ENCODE measurements around the gene CAST.

Gene CAST

DNA sequence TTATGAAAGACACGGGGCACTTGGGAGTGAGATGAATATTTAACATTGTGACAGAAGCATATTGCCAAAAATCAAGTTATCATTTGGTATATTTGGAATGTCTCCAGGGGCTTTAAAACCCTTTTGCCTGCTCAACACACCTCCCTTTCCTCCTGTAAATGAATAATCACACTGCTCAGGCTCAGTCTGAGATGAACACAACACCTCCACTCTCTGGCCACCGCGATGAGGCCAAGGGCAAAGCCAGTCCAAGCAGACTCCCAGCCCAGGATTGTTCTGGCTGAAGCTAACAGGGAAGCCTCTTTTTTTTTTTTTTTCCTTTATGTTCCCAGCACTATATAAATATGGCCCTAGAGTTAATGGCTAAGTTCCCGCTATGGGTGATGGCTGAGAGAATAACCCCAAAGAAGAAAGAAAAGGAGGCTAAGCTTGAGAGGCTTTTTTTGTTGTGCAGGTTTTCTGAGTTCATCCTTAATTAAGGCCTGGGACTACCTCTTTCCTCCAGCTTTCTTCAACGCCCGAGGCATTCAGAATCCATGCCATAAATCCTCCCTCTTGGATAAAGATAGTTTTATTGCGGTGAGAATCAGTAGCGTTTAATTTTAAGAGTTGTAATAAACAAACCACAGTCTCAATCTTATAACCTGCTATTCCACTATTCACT is 156.1 kb downstream of the CAST start:
- H3K27me3 Mint-ChIP-seq (ENCODE audit: low read depth, poor library complexity) = peaks cover 6% of the 10 kb centered on the region
- no peak for DNase-seq
- no peaks in the 10 kb centered on the region for H3K9me3 Mint-ChIP-seq
- TF ChIP-seq, protein P1, sequence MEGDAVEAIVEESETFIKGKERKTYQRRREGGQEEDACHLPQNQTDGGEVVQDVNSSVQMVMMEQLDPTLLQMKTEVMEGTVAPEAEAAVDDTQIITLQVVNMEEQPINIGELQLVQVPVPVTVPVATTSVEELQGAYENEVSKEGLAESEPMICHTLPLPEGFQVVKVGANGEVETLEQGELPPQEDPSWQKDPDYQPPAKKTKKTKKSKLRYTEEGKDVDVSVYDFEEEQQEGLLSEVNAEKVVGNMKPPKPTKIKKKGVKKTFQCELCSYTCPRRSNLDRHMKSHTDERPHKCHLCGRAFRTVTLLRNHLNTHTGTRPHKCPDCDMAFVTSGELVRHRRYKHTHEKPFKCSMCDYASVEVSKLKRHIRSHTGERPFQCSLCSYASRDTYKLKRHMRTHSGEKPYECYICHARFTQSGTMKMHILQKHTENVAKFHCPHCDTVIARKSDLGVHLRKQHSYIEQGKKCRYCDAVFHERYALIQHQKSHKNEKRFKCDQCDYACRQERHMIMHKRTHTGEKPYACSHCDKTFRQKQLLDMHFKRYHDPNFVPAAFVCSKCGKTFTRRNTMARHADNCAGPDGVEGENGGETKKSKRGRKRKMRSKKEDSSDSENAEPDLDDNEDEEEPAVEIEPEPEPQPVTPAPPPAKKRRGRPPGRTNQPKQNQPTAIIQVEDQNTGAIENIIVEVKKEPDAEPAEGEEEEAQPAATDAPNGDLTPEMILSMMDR (IDR thresholded peaks at IDR 0.05) = no peak
- H3K27ac Mint-ChIP-seq = no peak overlapping the region
- H3K4me3 Mint-ChIP-seq = no peak overlapping the region
- no peaks in the 10 kb centered on the region for H3K36me3 Mint-ChIP-seq (ENCODE audit: low read depth)
- H3K4me1 Mint-ChIP-seq = no peaks in the 10 kb centered on the region

DNA sequence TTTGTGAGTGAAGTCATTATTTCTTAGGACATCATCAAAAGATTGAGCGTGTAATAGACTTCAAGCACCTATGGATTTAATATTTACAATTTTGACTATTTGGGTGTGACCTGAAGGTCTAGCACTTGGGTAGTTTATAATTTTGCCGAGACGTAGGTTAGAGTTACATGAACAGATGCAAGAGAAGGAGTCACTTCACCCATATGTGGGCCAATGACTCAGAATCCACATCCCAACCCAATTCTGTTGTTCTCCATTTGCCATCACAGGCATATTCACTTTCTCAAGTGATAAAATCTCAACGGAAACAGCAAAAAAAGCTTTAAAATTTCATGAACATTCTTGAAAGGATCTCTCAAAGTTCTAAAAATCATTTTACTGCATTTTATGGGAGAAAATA is 157.6 kb downstream of the CAST start:
- no peak overlapping the region for H3K4me3 Mint-ChIP-seq
- TF ChIP-seq, protein P1 (IDR thresholded peaks at IDR 0.05) = no peak
- H3K9me3 Mint-ChIP-seq = no peaks in the 10 kb centered on the region
- no peak for DNase-seq
- no peak overlapping the region for H3K27ac Mint-ChIP-seq
- no peaks in the 10 kb centered on the region for H3K4me1 Mint-ChIP-seq
- H3K27me3 Mint-ChIP-seq (ENCODE audit: low read depth, poor library complexity) = peaks cover 6% of the 10 kb centered on the region
- H3K36me3 Mint-ChIP-seq (ENCODE audit: low read depth) = no peaks in the 10 kb centered on the region

DNA sequence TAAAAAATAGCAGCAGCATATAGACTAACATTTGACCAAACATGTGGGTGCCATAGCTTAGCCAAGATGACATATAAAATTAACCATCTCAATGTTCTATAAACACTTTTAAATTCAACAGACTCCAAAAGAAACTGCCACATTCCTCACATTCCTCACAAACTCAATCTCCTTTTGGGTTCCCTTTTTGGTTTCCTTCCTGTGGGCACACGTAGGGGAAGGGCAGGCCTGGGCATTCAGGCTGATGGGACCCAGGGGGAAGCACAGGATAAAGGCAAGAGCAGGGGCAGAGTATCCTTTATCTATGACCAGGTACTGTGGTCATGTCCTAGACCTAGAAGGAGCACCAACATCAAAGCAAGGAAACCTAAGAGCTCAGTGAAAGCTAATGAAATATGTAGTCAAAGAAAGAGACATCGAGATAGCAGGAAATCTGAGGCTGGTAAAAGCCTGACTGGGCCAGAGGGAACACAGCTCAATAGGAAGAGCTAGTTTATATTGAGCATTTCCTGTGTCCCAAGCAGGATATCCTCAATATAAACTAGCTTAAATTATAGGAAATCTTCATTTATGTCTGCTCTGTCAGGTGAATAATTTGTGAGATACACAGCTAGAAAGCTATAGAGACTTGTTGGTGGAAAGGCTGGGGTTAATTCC is 159.2 kb downstream of the CAST start:
- Mint-ChIP-seq H3K9me3 (no peaks in the 10 kb centered on the region), H3K4me3 (no peak overlapping the region), H3K36me3 (ENCODE audit: low read depth) (no peaks in the 10 kb centered on the region), H3K4me1 (no peaks in the 10 kb centered on the region), H3K27ac (peak overlapping the region; percentile 29), H3K27me3 (ENCODE audit: low read depth, poor library complexity) (peaks cover 6% of the 10 kb centered on the region)
- TF ChIP-seq, protein P1 (IDR thresholded peaks at IDR 0.05) = no peak
- no peak for DNase-seq

DNA sequence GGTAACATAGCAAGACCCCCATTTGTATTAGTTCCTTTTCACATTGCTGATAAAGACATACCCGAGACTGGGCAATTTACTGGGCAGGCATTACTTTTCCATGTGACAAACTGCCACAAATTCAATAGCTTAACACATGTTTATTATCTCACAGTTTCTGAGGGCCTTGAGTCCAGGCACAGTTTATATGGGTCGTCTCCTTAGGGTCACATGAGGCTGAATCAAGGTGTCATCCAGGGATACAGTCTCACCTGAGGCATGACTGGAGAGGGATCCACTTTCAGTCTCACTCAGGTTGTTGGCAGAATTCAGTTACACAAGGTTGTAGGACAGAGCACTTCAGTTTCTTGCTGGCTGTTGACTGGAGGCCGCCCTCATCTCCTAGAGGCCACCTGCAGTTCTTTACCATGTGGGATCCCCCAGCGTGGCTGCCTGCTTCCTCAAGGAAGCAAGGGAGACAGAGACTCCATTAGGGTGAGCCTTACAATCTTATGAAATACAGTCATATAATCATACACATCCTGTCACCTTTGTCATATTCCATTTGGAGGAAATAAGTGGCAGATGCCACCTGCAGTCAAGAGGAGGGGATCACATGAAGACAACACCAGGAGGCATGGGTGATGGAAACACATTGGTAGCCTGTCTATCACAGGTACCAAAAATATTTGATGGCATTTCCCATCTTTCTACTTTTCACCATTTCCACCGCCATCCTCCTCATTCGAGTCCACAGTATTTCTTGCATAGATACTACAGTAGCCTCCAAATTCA is 160.7 kb downstream of the CAST start:
- H3K27me3 Mint-ChIP-seq (ENCODE audit: low read depth, poor library complexity) = peaks cover 9% of the 10 kb centered on the region
- TF ChIP-seq, protein P1 (IDR thresholded peaks at IDR 0.05) = no peak
- H3K36me3 Mint-ChIP-seq (ENCODE audit: low read depth) = no peaks in the 10 kb centered on the region
- H3K4me3 Mint-ChIP-seq = no peak overlapping the region
- no peaks in the 10 kb centered on the region for H3K9me3 Mint-ChIP-seq
- H3K4me1 Mint-ChIP-seq = no peaks in the 10 kb centered on the region
- no peak for DNase-seq
- H3K27ac Mint-ChIP-seq = no peak overlapping the region

DNA sequence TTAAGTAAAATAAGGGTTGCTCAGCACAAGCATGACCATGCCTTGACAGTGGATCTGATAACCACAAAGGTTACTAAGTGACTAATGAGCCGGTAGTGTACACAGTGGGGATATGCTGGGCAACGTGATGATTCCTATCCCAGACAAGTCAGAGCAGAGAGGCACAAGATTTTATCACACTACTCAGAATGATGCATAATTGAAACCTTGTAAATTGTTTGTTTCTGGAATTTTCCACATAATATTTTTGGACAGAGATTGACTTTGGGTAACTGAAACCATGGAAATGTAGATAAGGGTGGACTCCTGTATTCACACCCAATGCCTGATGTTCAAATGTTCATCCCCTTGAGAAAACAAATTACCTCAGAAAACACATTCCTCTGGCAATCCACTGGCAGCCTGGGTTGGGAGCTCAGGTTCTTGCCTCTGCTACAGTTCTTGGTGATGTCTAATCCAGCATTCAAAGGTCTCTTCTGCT is 161.8 kb downstream of the CAST start:
- DNase-seq = no peak

More for the DNA sequence above, 161.8 kb downstream of the CAST start:
- Mint-ChIP-seq H3K4me1 (no peaks in the 10 kb centered on the region), H3K9me3 (no peaks in the 10 kb centered on the region), H3K36me3 (ENCODE audit: low read depth) (no peaks in the 10 kb centered on the region), H3K4me3 (no peak overlapping the region), H3K27me3 (ENCODE audit: low read depth, poor library complexity) (peaks cover 6% of the 10 kb centered on the region), H3K27ac (no peak overlapping the region)
- TF ChIP-seq, protein P1 (IDR thresholded peaks at IDR 0.05) = no peak
